NCI-H82 treated with DMSO at 0.1 percent for 48 hours (cell line): ENCODE data around the gene ADARB2.

Source experiments
- DNase-seq: peaks from one replicate; lab custom pipeline; 2025; ENCODE audit not compliant: unreplicated experiment; lab: John Stamatoyannopoulos, UW

ADARB2 gene

DNA sequence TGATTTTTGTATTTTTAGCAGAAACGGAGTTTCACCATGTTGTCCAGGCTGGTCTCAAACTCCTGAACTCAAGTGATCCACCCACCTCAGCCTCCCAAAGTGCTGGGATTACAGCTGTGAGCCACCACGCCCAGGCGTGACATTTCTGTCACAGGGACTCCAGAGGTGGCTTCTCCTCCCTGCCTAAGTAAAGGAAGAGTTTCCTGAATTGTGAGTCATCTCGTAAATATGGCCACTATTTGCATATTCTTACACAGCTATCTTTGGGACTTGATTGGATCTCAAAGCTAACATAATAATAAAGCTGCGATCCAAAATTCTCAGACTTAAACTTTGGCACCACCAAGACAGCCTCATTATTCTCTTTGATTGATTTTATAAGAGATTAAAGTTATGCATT lies 50.1 kb downstream of the ADARB2 start:
- DNase-seq: no peak

DNA sequence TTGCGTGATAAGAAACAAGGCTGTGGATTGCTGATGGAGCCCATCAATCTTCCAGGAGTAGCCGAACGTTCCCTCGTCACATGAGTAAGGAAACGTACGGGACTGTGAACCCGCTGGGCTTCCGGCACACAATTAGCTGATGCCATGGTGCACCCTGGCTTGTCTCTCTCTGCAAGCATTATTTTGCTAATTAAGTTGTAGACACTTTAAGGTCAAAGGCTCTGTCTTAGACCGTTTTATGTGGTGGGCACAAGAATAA lies 50.9 kb downstream of the ADARB2 start:
- DNase-seq: no peak

DNA sequence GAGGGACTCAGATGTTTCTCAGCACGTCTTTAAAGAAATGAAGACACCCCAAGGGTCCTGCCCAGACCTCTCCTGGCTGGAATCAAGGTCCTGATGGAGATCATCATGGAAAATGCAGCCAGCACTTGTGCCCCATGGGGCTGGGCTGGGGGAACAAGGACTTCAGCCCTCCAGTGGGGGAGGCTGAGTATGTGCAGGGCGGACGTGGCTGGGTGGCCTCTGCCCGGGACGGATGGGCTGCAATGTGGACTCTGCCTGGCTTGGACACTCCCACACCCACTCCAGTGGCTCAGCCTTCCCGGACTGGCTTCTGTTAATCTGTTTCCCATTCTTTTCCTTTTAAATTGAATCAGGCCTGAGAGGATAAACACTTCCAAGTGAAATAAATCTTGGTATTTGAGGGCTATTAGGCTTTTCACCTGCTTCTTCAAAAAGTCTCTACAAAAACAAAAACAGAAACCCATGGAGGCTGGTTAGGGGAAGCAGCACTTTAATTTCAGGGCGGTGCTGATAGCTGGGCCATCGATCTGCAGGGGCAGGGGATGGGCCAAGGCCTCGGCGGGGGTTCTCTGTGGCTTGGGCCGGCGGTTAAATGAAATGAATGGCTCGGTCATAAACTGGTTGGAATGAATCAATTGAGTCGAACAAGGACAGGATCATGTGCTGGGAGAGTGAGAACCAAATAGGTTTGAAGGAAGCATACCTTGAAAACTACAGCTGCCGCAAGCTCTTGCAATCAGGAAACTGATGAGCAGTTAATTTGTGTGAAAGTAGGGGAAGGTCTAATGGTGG lies 51.4 kb downstream of the ADARB2 start:
- no peak for DNase-seq

DNA sequence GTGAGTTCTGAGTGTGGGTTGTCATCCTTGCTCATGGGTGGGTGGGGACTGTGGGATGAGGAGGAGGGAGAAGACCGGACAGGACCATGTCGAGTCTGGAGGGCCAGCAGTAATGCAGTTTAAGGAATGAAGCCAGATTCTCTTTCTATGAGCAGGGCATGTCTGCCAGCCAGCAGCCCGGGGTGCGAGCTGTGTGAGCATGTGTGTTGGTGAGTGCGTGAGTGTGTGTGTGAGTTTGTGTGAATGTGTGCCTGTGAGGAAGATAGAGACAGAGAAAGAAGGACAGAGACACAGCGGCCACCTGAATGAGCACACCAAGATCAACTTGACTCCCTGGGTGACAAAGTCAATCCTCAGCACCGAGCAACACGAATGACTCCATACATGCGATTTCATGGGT lies 52.3 kb downstream of the ADARB2 start:
- DNase-seq: no peak

DNA sequence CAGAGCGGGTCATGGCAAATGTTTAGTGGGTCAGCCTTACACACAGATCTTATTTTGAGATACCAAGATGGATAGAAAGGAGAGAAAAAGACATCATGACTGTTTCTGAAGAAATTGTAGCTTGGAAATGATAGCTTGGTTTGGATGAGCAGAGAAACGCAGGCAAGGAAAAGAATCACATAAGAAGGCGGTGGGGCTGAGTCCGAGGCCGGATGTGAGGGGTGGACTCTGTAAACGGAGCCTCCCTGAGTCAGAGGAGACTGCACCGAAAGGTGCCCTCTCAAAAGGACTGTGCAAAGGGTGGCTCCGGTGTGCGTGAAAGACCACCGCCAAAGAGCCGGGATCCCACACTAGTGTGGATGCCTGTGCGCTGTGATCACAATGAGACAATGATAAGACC lies 53.7 kb downstream of the ADARB2 start:
- no peak for DNase-seq

DNA sequence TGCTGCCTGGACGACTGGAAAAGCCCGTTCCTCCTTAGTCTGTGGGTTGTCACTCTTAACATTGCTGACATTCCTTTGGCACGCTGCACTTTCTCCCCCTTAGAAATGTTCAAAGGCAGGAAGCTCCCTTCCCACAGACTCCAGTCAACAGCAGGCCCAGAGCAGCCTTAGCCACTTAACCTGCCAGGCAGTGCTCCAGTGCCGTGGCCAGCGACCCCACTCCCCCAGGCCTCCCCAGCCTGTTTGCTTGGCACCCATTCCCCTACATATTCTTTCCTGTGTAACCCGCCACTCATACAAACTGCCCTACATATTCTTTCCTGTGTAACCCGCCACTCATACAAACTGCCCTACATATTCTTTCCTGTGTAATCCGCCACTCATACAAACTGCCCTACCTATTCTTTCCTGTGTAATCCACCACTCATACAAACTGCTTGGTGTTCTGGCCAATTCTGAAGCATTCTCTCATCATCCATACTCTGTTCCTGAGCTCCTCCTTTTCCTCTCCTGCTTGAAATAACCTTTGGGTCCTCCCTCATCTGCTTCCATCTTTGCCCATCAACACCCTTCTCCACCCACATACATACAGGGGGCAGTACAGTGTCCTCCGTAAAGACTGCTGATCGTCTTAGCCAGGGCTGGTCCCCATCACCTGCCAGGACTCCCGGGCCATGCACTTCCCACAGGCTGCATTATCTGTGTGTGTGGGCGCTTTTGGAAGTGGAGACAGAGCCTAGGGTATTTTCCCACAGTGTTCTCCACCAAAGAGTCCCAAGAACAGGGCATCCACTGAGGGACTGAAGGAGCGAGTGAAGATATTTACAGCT lies 57.3 kb downstream of the ADARB2 start:
- no peak for DNase-seq

DNA sequence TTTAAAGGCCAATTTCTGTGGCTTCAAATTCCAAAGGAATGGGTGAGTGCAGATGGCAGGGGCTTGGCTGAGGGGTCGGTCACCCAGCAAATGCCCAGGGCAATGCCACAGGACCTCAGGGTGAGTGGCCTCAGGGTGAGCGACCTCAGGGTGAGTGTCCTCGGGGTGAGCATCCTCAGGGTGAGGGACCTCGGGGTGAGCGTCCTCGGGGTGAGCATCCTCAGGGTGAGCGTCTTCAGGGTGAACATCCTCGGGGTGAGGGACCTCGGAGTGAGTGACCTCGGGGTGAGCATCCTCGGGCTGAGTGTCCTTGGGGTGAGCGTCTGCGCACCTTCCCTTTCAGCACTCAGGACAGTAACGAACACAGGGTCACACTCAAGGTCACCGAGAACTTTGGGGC lies 59.2 kb downstream of the ADARB2 start:
- DNase-seq: no peak

DNA sequence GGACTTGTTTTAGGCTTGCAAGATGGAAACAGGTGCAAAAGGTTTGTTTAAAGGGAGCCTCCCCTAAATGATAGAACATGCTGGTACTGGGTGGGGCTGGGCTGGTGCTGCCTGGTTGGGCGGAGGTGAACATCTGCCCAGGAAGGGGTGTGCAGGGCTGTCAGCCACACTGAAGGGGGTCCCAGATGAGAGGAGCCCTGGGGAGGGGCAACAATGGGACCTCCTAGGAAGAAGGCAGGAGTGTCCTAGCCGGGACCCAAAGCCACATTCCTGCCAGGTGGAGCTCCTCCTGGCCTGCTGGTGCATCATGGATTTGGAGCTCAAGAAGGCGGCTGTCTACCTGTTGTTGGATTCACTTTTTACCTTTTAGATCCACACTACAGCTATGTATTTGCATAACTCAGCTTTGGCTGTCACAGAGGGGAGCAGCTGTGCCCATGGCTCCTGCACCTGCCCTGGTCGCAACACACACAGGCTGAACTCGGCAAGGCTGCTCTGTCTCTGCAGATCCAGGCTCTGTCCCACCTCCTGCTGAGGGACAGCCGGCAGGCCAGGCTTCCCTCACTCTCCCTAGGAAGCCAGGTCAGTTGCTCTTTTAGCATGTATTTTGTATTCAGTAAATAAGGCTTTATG lies 59.9 kb downstream of the ADARB2 start:
- DNase-seq: no peak

DNA sequence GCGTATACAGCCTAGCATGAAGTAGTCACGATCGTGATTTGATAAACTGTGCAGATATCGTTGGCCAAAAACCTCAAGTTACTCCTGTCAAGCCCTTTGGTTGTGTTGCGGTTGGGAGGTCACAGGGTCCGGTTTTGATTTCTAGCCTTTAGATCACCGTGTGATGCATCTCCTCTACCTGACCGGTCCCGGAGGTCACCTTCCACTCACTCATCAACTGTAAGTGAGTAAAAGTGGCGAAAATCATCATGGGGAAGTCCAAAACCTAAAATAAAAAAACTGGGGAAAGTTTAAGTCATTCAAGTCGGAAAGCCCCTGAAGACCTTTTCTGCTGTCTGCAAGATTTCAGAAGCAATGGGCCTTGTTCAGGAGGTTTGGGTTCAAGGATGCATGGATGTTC lies 62.8 kb downstream of the ADARB2 start:
- no peak for DNase-seq

DNA sequence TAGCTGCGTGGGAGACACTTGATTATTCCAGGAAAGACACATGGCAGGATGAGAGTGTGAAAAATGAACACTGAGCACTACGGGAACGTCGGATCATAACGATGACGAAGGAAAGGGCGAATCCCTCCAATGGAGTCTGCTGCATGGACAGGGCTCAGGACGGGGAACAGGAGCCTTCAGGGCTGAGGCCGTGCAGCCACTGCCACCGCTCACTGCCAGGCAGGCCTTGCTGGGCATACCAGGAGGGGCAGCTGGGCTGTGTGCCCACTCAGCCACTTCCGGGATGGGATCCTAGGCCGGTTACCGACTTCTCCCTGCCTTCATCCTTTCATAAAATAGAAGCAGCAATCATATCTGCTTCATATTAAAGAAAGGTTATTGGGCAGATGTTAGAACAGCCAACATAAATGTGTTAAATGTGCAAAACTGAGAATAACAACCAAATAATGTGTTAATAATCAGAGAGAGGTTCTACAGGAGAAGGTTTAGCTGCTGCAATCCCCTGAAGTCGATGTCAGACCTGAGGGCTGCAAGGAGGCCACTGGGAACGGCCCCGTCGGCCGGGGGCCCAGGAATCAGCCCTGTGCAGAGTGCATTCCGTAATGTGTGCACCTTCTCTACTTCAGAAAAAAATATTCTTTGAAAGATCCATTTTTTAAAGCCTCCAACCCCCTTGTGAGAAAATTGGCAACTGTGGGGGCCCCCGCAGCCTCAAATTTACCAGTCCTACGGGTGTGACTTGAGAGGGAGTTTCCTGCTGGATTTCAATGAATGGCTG lies 63.6 kb downstream of the ADARB2 start:
- DNase-seq: no peak

DNA sequence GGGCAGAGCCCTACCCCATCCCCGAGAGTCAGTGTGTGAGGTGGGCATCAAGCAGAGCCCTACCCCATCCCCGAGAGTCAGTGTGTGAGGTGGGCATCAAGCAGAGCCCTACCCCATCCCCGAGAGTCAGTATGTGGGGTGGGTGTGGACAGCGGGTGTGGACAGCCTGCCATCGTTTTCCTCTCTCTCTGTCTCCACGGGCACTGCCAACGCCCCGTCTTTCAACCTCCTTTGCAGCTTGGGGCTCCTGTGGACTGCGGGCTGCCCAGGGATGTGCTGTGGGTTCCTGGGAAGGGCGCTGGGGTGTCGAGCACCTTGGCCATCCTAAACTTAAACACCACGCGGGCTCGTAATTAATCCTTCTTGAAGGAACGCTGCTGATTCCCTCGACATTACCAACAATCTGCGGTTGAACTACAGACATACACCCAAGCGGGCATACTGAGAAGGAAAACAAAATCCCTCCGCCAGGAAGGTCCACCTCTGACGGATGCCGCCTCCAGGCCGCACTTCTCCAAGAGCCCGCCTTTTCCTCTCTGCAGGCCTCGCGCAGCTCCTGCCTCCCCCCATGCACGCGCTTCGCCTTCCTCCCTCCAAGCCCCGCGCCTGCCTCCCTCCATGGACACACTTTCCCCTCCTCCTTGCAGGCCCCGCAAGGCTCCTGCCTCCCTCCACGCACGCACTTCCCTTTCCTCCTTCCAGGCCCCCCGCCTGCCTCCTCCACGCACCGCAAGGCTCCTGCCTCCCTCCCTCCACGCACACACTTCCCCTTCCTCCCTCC lies 65.1 kb downstream of the ADARB2 start:
- DNase-seq: no peak

DNA sequence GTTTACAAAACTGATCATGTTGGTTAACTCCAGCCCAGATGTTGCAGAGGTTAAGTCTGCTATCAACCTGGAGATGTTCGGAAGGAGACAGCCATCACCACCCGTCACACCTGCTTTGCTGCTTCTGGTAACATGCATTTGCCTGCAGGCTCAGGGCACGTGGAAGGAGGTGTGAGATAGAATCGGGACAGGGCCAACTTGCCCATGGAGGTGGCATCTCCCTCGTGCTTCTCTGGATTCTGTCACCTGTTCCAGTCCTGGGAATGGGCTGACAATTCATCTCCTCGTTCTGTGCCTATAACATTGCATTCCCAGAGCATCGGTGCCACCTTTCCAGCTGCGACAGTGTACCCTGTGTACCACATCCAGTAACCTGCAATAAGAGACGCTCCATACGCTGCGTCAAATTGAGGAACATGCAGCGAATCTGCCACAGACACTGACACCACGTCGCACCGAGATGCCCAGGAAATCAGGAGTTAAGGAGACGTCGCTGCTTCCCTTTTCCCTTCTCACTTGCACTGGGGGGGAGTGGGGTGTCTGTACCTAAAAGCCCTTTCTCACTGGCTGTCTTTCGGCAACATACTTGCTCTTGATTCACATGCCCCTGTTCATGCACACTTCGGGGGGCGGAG lies 65.8 kb downstream of the ADARB2 start:
- DNase-seq: no peak

DNA sequence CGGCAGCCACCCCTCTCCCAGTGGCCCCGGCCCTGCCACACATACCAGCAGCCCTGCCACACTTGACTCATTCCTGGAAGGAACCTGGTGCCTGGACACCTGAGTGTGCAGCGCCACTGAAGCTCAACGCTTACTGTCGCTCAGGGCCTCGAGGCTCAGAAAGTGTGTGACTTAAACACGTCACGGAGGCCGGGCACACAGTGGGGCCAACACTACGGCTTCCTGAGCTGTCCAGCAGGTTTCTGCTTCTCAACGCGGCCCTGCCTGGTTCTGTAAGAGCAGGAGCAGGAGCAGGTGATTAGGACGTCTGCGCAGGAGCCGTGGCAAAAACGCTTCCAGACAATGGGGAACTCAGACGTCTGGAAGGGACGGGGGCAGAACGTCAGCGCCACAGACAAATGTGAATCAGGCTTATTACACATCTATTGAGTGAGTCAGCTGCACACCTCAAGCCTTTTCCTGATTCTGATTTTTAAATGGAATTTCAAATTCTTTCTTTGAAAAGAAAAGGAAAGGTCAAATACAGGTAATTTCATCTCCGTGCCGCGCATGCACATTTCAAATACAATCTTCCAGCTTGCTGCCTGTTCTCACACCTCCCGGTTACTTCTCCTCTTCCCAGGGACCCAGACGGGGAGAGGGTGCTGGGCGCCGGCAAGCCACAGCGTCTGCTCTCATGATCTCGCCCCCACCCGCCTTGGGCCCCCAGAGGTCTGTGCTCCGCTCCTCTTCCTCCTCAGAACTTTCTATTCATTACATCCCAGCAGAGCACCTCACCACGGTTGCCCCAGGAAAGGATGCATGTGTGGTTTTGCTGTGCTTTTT lies 66.6 kb downstream of the ADARB2 start:
- DNase-seq: no peak

DNA sequence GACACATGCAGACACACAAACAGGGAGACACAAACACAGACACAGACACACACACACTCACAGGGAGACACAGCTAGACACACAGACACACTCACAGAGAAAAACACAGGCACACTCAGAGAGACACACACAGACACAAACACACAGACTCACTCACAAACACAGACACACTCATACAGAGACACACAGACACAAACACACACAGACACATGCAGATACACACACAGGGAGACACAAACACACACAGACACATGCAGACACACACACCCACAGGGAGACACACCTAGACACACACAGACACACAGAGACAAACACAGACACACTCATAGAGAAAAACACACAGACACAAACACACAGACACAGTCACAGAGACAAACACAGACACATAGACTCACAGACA lies 67.9 kb downstream of the ADARB2 start:
- no peak for DNase-seq

DNA sequence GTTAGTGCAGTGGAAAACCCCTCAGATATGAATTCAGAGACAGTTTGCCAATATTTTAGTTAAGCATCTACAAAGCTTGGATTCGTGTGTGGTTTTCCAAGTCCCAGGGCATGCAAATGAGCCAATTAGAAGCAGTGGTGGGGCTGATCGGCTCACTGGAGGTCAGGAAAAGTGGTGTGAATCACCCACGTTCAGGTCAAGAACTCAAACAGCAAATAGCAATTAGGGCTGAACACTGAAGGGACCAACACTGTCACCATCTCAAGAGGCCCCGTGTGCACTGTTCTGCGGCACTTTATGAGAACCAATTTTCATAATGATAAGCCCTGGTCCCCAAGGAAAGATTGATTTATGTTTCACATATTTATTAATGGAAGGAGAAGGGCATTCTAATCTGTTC lies 68.9 kb downstream of the ADARB2 start:
- no peak for DNase-seq

DNA sequence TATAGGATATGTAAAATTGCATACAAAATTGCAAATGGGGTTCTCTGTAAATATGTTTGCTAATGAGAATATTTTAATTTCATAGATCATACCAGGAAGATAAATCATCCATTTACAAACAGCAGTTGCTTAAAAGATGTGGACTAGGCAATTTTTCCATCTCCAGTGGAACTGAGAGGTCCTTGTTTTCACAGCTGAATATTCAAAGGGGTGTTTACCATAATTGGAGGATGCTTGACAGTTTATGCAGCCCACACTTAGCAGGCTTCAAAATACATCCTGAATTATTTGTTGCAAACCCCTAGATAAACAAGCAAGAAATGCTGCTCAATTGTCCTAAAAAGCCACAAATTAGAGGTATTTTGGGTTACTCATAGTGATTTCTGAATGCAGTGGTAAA lies 69.9 kb downstream of the ADARB2 start:
- DNase-seq: no peak

DNA sequence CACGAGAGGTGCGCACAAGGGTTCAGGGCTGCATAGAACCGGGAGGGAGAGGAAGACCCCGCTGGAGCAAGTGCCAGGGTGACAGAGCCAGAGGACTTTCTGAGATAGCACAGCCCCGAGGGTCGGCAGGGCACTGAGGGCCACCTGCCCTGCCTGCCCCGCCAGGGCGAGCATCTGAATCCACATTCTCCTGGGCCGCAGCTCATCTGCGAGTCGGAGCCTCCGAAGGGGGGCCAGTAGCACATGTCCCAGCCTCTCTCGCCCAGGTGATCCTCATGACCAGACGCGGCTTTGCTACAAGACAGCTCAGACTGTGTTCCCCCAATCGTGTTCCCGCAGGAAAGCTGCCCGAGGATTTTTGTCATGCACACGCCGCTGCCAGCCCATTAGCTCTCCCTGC lies 71.2 kb downstream of the ADARB2 start:
- DNase-seq: no peak

DNA sequence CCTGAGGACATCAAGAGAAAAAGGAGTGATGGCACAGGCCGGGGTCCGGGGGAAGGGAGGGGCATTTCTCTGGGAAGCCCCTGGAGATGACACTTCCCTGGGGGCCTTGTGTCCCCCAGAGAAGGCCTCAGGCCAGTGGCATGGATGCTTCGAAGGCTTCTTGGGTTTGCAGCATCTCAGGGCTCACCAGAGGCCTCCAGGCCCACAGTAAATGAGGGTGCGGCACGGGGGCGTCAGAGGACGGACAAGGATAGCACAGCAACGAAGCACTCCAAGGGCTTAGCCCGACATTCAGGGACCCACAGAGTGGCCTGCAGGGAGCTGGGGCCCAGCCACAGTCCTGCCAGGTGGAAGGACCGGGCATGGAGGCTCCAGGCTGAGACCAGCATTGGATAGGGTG lies 71.6 kb downstream of the ADARB2 start:
- no peak for DNase-seq

DNA sequence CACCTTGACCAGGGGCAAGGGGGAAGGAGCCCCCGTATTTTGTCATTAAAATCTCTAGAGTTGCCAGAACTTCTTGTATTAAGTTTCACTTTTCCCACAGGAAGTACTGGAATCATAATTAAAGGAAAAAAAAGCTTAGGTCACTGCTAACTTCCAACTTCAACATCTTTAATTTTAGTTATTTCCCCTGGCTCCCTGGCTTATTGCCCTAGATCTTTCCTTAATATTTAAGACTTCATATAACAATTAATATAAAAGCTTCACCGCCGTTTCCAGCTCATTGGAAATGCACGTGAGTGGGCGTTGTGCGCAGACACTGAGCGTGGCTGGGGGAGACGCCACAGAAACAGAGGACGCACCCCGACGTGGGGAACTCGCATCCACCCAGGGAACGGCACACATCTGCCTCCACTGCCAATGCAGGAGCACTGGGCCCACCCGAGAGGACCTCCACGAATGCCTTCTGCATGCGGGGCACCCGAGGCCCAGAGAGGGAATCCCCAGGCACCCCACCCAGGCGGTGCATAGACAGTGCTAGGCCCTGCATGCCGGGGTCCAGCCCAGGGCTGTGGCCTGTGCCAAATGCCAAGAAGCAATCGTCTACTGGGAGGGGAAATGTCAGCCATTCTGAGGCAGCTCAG lies 72.2 kb downstream of the ADARB2 start:
- DNase-seq: no peak
